Neuronal stem cell (in vitro differentiated cells): ENCODE data around the gene H1-8.
A peak's percentile ranks its signal among the peaks of the same experiment; 100 is the strongest.

Experiments used
- DNase-seq: peaks from one replicate; pipeline ENCODE4 v3.0.0-alpha.2; 2013; ENCODE audit warnings: low spot score
- H2AFZ ChIP-seq: one replicate; pipeline ENCODE4 v1.6.1; 2013; ENCODE audit warnings: mild to moderate bottlenecking, low read length, inconsistent platforms
- H2AK5ac ChIP-seq: 2 replicates; pipeline ENCODE4 v1.6.1; 2013; ENCODE audit warnings: low read depth, mild to moderate bottlenecking, inconsistent platforms, low read length, moderate library complexity, mixed read lengths
- H2BK120ac ChIP-seq: 2 replicates; pipeline ENCODE4 v1.6.1; 2013; ENCODE audit warnings: low read depth, mild to moderate bottlenecking, inconsistent platforms, low read length, moderate library complexity, mixed read lengths
- H2BK12ac ChIP-seq: one replicate; pipeline ENCODE4 v1.6.1; 2013; ENCODE audit warnings: low read length, inconsistent platforms
- H2BK15ac ChIP-seq: 2 replicates; pipeline ENCODE4 v1.6.1; 2013; ENCODE audit warnings: mild to moderate bottlenecking, low read length, inconsistent platforms, mixed read lengths
- H2BK5ac ChIP-seq: one replicate; pipeline ENCODE4 v1.6.1; 2013; ENCODE audit warnings: inconsistent platforms, mild to moderate bottlenecking, low read length, moderate library complexity
- H3K14ac ChIP-seq: one replicate; pipeline ENCODE4 v1.6.1; 2013; ENCODE audit warnings: low read length, inconsistent platforms
- H3K18ac ChIP-seq: 2 replicates; pipeline ENCODE4 v1.6.1; 2013; ENCODE audit warnings: low read length, inconsistent platforms
- H3K23ac ChIP-seq: 2 replicates; pipeline ENCODE4 v1.6.1; 2013; ENCODE audit warnings: low read depth, mild to moderate bottlenecking, mixed read lengths, low read length, inconsistent platforms; ENCODE audit not compliant: poor library complexity
- H3K27ac ChIP-seq: replicated peaks from 3 replicates; pipeline ENCODE4 v1.5.1; 2013; ENCODE audit warnings: low read length, inconsistent platforms
- H3K27me3 ChIP-seq, 3 experiments: 2 replicates each; pipeline ENCODE4 v1.6.1; 2013; ENCODE audit warnings: low read length in 3 of 3, mild to moderate bottlenecking in 2 of 3, inconsistent platforms in 1 of 3, low read depth in 1 of 3, mixed read lengths in 1 of 3, moderate library complexity in 1 of 3; ENCODE audit not compliant: control insufficient read depth in 3 of 3, insufficient read depth in 3 of 3
- H3K36me3 ChIP-seq, 2 donors: replicated peaks in 1 of 2; 2 replicates each; pipeline ENCODE4 v1.6.1; 2013; ENCODE audit warnings: low read length in 2 of 2; ENCODE audit not compliant: control insufficient read depth in 2 of 2, insufficient read depth in 2 of 2
- H3K4ac ChIP-seq: 2 replicates; pipeline ENCODE4 v1.6.1; 2013; ENCODE audit warnings: inconsistent platforms, mild to moderate bottlenecking, low read length, moderate library complexity
- H3K4me1 ChIP-seq, 2 donors: 1 replicate in 1 of 2; 2 replicates in 1 of 2; pipeline ENCODE4 v1.6.1; 2013; ENCODE audit warnings: low read length in 2 of 2, low read depth in 1 of 2; ENCODE audit not compliant: control insufficient read depth in 2 of 2, insufficient read depth in 1 of 2
- H3K4me2 ChIP-seq: one replicate; pipeline ENCODE4 v1.6.1; 2013; ENCODE audit warnings: mild to moderate bottlenecking, low read length, inconsistent platforms; ENCODE audit not compliant: insufficient read depth, poor library complexity, severe bottlenecking
- H3K4me3 ChIP-seq, 2 donors: 2 replicates each; pipeline ENCODE4 v1.5.1; 2013; ENCODE audit warnings: low read length in 2 of 2, mild to moderate bottlenecking in 2 of 2, inconsistent platforms in 1 of 2, moderate library complexity in 1 of 2
- H3K79me1 ChIP-seq: one replicate; pipeline ENCODE4 v1.6.1; 2013; ENCODE audit warnings: low read depth, mild to moderate bottlenecking, inconsistent platforms, low read length, moderate library complexity
- H3K9ac ChIP-seq: one replicate; pipeline ENCODE4 v1.6.1; 2013; ENCODE audit warnings: mild to moderate bottlenecking, low read depth, low read length, inconsistent platforms; ENCODE audit not compliant: poor library complexity
- H3K9me3 ChIP-seq, 2 donors: replicated peaks in 1 of 2; 2 replicates each; pipeline versions ENCODE3 to v1.6.1; 2013; ENCODE audit warnings: low read length in 2 of 2, mild to moderate bottlenecking in 2 of 2, inconsistent platforms in 1 of 2, low read depth in 1 of 2, mixed read lengths in 1 of 2, moderate library complexity in 1 of 2; ENCODE audit not compliant: control insufficient read depth in 2 of 2, insufficient read depth in 1 of 2
- H4K8ac ChIP-seq: one replicate; pipeline ENCODE4 v1.6.1; 2013; ENCODE audit warnings: low read depth, mild to moderate bottlenecking, inconsistent platforms, low read length, moderate library complexity
- H4K91ac ChIP-seq: one replicate; pipeline ENCODE4 v1.6.1; 2013; ENCODE audit warnings: low read length, low read depth, mild to moderate bottlenecking, inconsistent platforms; ENCODE audit not compliant: poor library complexity
- WGBS, 2 donors: extraction: QIAGEN DNeasy Blood & Tissue Kit; methylation state at CpG; one replicate each; pipeline ENCODE4 v1.1.7; 2013; ENCODE audit warnings: missing lambda C conversion rate in 2 of 2, mixed read lengths in 1 of 2; ENCODE audit not compliant: insufficient read length in 2 of 2, insufficient replicate concordance in 1 of 2; ENCODE audit errors: extremely low coverage in 2 of 2; 5-methylcytosine and 5-hydroxymethylcytosine counted together

Gene H1-8

GRCh38 chr3:129565902-129566301, 22.9 kb downstream of the H1-8 start:
- Histone ChIP-seq H3K23ac (no peak overlapping the region), H3K18ac (peak overlapping the region; percentile 36), H4K91ac (no peak overlapping the region), H3K9me3 (no peaks in the 10 kb centered on the region), H3K27me3 (no peaks in the 10 kb centered on the region), H3K4me1 (peaks cover 6 to 10% of the 10 kb centered on the region in 2 donors), H3K14ac (peak overlapping the region; percentile 97), H3K4me2 (no peak overlapping the region), H3K36me3 (peaks cover 0 to 49% of the 10 kb centered on the region in 2 donors), H3K9ac (no peak overlapping the region), H3K27ac (no peak overlapping the region), H3K79me1 (no peaks in the 10 kb centered on the region), H2BK5ac (no peak overlapping the region), H3K4me3 (peak overlapping the region in 1 of 2 donors; percentile 8), H2BK120ac (no peak overlapping the region), H2BK12ac (peak overlapping the region; percentile 59), H2BK15ac (no peak overlapping the region), H2AK5ac (peak overlapping the region; percentile 93), H3K4ac (no peak overlapping the region), H4K8ac (no peak overlapping the region), H2AFZ (no peak overlapping the region)
- no CpG with 5 or more reads among the region's 7 CpGs for WGBS, 2 donors
- no peak for DNase-seq

DNA sequence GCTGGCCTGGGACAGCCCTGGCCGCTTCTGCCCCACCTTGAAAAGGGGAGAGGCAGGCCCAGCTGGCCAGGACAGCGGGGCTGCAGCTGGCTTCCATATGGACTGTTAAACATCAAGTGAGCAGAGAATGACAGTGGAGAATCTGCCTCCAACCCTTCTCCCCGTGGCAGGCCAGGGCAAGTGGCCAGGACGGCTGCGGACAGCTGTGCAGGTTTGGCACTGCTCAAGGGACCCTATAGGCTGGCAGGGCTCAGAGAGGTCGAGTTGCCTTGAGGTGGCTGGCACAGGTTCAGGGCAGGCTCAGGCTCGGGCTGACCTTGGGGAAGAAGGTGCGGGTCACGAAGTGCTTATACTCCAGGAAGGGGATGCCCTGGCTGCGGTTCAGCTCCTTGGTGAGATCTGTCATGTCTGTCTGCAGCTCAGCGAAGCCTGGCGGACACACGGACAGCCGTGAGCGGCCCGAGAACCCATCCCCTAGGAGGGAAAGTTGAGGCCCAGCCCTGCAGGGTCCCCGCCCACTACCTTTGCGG, 24.3 kb downstream of the H1-8 start:
- Histone ChIP-seq H2BK120ac (no peak overlapping the region), H2AFZ (no peak overlapping the region), H2AK5ac (peak overlapping the region; percentile 11), H3K23ac (no peak overlapping the region), H3K14ac (peak overlapping the region; percentile 47), H3K9ac (peak overlapping the region; percentile 64), H2BK15ac (peak overlapping the region; percentile 35), H2BK12ac (no peak overlapping the region), H4K8ac (no peak overlapping the region), H3K27me3 (no peaks in the 10 kb centered on the region), H2BK5ac (peak overlapping the region; percentile 62), H3K4me2 (no peak overlapping the region), H3K9me3 (no peaks in the 10 kb centered on the region), H3K79me1 (no peaks in the 10 kb centered on the region), H4K91ac (no peak overlapping the region), H3K18ac (peak overlapping the region; percentile 44), H3K27ac (no peak overlapping the region), H3K4me1 (peaks cover 0 to 5% of the 10 kb centered on the region in 2 donors), H3K4me3 (peak overlapping the region in 1 of 2 donors; percentile 19), H3K4ac (no peak overlapping the region), H3K36me3 (peaks cover 0 to 43% of the 10 kb centered on the region in 2 donors)
- DNase-seq = no peak
- WGBS, 2 donors = no CpG with 5 or more reads among the region's 18 CpGs

DNA sequence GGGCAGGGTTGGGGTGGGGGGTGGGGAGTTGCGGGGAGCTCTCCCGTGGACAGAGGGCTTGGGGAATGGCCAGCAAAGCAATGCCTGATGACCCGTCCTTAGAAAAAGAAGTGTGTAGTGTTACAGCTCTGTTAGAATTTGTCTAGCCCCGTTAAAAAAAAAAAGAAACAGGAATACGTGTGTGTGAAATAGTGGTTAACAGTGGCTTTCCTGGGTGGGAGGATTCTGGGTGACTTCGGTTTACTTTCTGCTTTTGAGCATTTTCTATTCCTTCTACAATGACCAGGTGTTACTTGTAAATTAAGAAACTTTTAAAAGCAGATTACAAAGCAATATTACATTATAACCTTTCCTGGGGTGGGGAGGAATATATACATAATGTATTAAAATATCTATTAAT, 25.0 kb downstream of the H1-8 start:
- no peak overlapping the region for H2BK5ac ChIP-seq
- H4K8ac ChIP-seq = no peak overlapping the region
- H3K18ac ChIP-seq = no peak overlapping the region
- no peak overlapping the region for H3K27ac ChIP-seq
- no peak overlapping the region for H3K4me3 ChIP-seq
- no peak for DNase-seq
- no peaks in the 10 kb centered on the region for H3K79me1 ChIP-seq
- no peaks in the 10 kb centered on the region for H3K27me3 ChIP-seq
- H2AK5ac ChIP-seq = no peak overlapping the region
- H3K9ac ChIP-seq = no peak overlapping the region
- WGBS, 2 donors = no CpG with 5 or more reads among the region's 6 CpGs
- H3K4me2 ChIP-seq = no peak overlapping the region
- H3K4me1 ChIP-seq = peaks cover 0 to 5% of the 10 kb centered on the region in 2 donors
- H3K14ac ChIP-seq = no peak overlapping the region
- no peak overlapping the region for H2BK15ac ChIP-seq
- H2AFZ ChIP-seq = no peak overlapping the region
- H2BK120ac ChIP-seq = no peak overlapping the region
- H3K9me3 ChIP-seq = no peaks in the 10 kb centered on the region
- no peak overlapping the region for H2BK12ac ChIP-seq
- peaks cover 0 to 36% of the 10 kb centered on the region in 2 donors for H3K36me3 ChIP-seq
- no peak overlapping the region for H3K23ac ChIP-seq
- H3K4ac ChIP-seq = no peak overlapping the region
- H4K91ac ChIP-seq = no peak overlapping the region

DNA sequence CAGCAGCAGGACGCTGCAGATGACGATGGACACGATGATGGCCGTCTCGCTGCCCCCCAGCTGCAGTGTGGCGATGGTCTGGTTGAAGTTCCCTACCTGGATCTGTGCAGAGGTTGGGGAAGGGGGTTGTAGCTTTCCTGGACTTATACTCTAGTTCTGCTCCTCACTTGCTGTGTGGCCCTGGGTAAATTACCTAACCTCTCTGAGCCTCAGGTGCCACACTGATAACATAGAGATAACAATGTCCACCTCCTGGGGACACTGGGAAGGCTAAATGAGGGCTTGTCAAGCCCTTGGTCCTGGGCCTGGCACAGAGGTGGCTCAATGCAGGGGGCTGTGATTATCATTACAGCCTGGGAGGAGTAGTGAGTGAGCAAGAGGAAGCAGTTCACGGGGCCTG, 26.9 kb downstream of the H1-8 start:
- H3K36me3 ChIP-seq = peaks cover 0 to 25% of the 10 kb centered on the region in 2 donors
- H3K4me3 ChIP-seq = peak overlapping the region in 1 of 2 donors; percentile 24
- peaks cover 0 to 5% of the 10 kb centered on the region in 2 donors for H3K4me1 ChIP-seq
- H3K9ac ChIP-seq = no peak overlapping the region
- peak overlapping the region; percentile 46 for H3K4ac ChIP-seq
- no peaks in the 10 kb centered on the region for H3K9me3 ChIP-seq
- no peak overlapping the region for H3K4me2 ChIP-seq
- peak overlapping the region; percentile 44 for H2BK5ac ChIP-seq
- H3K79me1 ChIP-seq = no peaks in the 10 kb centered on the region
- no peak overlapping the region for H2BK120ac ChIP-seq
- no peak overlapping the region for H2AK5ac ChIP-seq
- H4K8ac ChIP-seq = no peak overlapping the region
- no peak overlapping the region for H3K14ac ChIP-seq
- no CpG with 5 or more reads among the region's 7 CpGs for WGBS, 2 donors
- H2BK15ac ChIP-seq = no peak overlapping the region
- no peaks in the 10 kb centered on the region for H3K27me3 ChIP-seq
- H2BK12ac ChIP-seq = no peak overlapping the region
- no peak overlapping the region for H2AFZ ChIP-seq
- no peak overlapping the region for H3K27ac ChIP-seq
- H4K91ac ChIP-seq = no peak overlapping the region
- DNase-seq = no peak
- peak overlapping the region; percentile 75 for H3K23ac ChIP-seq
- peak overlapping the region; percentile 44 for H3K18ac ChIP-seq
